Activated T-cell treated with anti-CD3 and anti-CD28 coated beads, Interleukin-2, amount 50 U/mL, for 1 hour (primary cell): Measurements from ENCODE around the gene HNMT.

Source experiments
- DNase-seq: peaks from one replicate; pipeline ENCODE4 v3.0.0-alpha.2; 2020

The HNMT gene

GRCh38 chr2:138061961-138062360, 97.7 kb downstream of the HNMT start:
- DNase-seq = no peak

DNA sequence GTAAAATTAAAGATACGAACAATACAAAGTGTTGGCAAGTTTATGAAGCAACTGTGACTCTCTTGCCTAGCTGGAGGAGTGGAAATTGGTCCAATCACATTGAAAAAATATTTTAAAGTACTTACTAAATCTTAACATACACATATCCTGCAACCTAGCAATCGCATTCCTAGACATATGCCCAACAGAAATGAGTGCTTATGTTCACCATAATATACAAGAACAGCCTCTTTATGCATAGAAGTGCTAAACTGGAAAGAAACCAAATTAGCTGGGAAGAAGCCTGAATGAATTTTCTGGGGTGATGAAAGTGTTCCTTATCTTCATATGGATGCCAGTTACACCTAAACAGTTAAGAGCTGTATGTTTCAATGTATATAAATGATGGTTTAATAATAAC, 98.9 kb downstream of the HNMT start:
- no peak for DNase-seq
